ENCODE measurements around the gene DIS3L2.

DNA sequence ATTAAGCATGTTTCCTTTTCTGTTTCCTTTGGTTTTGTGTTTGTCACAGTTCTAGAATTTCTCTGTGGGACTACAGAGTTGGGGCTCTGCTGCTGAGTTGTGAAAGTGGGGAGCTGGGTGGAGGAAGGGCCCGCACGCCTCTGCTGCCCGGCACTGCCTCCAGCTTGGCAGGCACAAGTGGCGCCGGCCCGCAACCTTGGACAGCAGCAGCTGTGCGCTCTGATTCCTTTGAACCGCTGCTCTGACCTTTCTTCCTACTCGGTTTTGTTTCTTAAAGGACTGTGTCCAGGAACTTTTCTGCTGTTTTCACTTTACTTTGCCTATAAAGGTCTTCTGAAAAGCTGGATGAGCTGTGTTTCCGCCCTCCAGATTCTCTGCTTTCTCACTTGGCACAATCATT, 279.4 kb downstream of the DIS3L2 start:
- TF ChIP-seq, protein P1, sequence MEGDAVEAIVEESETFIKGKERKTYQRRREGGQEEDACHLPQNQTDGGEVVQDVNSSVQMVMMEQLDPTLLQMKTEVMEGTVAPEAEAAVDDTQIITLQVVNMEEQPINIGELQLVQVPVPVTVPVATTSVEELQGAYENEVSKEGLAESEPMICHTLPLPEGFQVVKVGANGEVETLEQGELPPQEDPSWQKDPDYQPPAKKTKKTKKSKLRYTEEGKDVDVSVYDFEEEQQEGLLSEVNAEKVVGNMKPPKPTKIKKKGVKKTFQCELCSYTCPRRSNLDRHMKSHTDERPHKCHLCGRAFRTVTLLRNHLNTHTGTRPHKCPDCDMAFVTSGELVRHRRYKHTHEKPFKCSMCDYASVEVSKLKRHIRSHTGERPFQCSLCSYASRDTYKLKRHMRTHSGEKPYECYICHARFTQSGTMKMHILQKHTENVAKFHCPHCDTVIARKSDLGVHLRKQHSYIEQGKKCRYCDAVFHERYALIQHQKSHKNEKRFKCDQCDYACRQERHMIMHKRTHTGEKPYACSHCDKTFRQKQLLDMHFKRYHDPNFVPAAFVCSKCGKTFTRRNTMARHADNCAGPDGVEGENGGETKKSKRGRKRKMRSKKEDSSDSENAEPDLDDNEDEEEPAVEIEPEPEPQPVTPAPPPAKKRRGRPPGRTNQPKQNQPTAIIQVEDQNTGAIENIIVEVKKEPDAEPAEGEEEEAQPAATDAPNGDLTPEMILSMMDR (IDR thresholded peaks at IDR 0.05 in 8 of 11, conservative IDR thresholded peaks at IDR 0.05 in 3 of 11): no peak
- no peak for TF ChIP-seq POLR2A (IDR thresholded peaks at IDR 0.05)
